ENCODE data around the gene SEZ6L2. TPM values are rescaled to one million over a fixed set of nuclear protein-coding genes. Genes with fewer than 3 reads are reported as not detected.

The SEZ6L2 gene
- total and polyA plus RNA-seq, 2 of the 13 experiments (the other 11 are each of a cell fraction or from before 2014, with no cell fraction given) = 14.9 to 16.9 TPM

GRCh38 chr16:29862884-29863668 is 36.3 kb downstream of the SEZ6L2 start, which contains the start of gene CDIPT (continued):
- TF ChIP-seq ETS1 (CRISPR knock-in tag; IDR thresholded peaks at IDR 0.05) = no peak
- TF ChIP-seq ZNF780A (CRISPR knock-in tag; IDR thresholded peaks at IDR 0.05) = no peak; the same call in 1 of the 2 replicates
- no peak for TF ChIP-seq MAF1 (CRISPR knock-in tag; IDR thresholded peaks at IDR 0.05; ENCODE audit: borderline replicate concordance)
- TF ChIP-seq KMT2A (CRISPR knock-in tag; IDR thresholded peaks at IDR 0.05) = peak; percentile 87; the same call in 1 of the 2 replicates
- TF ChIP-seq KAT8 (CRISPR knock-in tag; IDR thresholded peaks at IDR 0.05) = peak; percentile 95
- TF ChIP-seq CBX5 (CRISPR knock-in tag; IDR thresholded peaks at IDR 0.05; ENCODE audit: borderline replicate concordance) = peak; percentile 98
- TF ChIP-seq ZFP36 (IDR thresholded peaks at IDR 0.05; ENCODE audit: borderline replicate concordance, low read depth, low read length, partially characterized antibody) = no peak
- peak; percentile 93; the same call in 1 of the 2 replicates for TF ChIP-seq HOMEZ (CRISPR knock-in tag; IDR thresholded peaks at IDR 0.05; ENCODE audit: low read depth)
- TF ChIP-seq ZNF589 (CRISPR knock-in tag; conservative IDR thresholded peaks at IDR 0.05) = peak; percentile 70; the same call in 1 of the 2 replicates
- no peak for TF ChIP-seq ZFAT (CRISPR knock-in tag; conservative IDR thresholded peaks at IDR 0.05)
- peak; percentile 81; the same call in 1 of the 2 replicates for TF ChIP-seq TSC22D2 (CRISPR knock-in tag; IDR thresholded peaks at IDR 0.05; ENCODE audit: borderline replicate concordance)
- TF ChIP-seq ZNF292 (CRISPR knock-in tag; IDR thresholded peaks at IDR 0.05; ENCODE audit: borderline replicate concordance, low read depth) = no peak; the same call in 1 of the 2 replicates
- TF ChIP-seq FOXJ3 (CRISPR knock-in tag; IDR thresholded peaks at IDR 0.05; ENCODE audit: borderline replicate concordance) = no peak
- TF ChIP-seq RELA (CRISPR knock-in tag; IDR thresholded peaks at IDR 0.05) = peak; percentile 83; the same call in 1 of the 2 replicates
- TF ChIP-seq ZNF782 (CRISPR knock-in tag; IDR thresholded peaks at IDR 0.05; ENCODE audit: borderline replicate concordance) = no peak
- TF ChIP-seq ZNF660 (CRISPR knock-in tag; IDR thresholded peaks at IDR 0.05; ENCODE audit: borderline replicate concordance, low read depth) = no peak
- TF ChIP-seq ZBTB4 (CRISPR knock-in tag; IDR thresholded peaks at IDR 0.05; ENCODE audit: borderline replicate concordance) = no peak
- no peak; the same call in 1 of the 2 replicates for TF ChIP-seq ESRRA (CRISPR knock-in tag; IDR thresholded peaks at IDR 0.05; ENCODE audit: low read depth)
- TF ChIP-seq MEF2D (CRISPR knock-in tag; IDR thresholded peaks at IDR 0.05) = 0 out of 2 replicates have a peak, but pooled peaks have one; percentile 67
- no peak for TF ChIP-seq ZNF17 (CRISPR knock-in tag; IDR thresholded peaks at IDR 0.05)

Measured in HepG2 (cell line).